HG03175 (cell line): ENCODE data around the gene CCDC107.

ENCODE experiments used
- ATAC-seq: cut with Tn5 transposase; IDR thresholded peaks from one replicate; pipeline ENCODE4 v1.9.1; 2021; ENCODE audit warnings: mild to moderate bottlenecking, moderate library complexity; ENCODE audit not compliant: unreplicated experiment

The CCDC107 gene

GRCh38 chr9:35700031-35700430 is 41.9 kb downstream of the CCDC107 start:
- ATAC-seq = no peak

- ATAC-seq = no peak
Observed at GRCh38 chr9:35700942-35701341, 42.9 kb downstream of the CCDC107 start.

- no peak for ATAC-seq
Observed at GRCh38 chr9:35702696-35703095, 44.6 kb downstream of the CCDC107 start.

GRCh38 chr9:35703906-35704672 is 46.0 kb downstream of the CCDC107 start:
- ATAC-seq = no peak

- ATAC-seq = no peak
Observed at GRCh38 chr9:35705372-35705771, 47.3 kb downstream of the CCDC107 start.

GRCh38 chr9:35705836-35706430 is 47.8 kb downstream of the CCDC107 start:
- ATAC-seq = no peak

- ATAC-seq = no peak
Observed at GRCh38 chr9:35706951-35707350, 48.9 kb downstream of the CCDC107 start.

- ATAC-seq = no peak
Observed at GRCh38 chr9:35708146-35708545, 50.1 kb downstream of the CCDC107 start.

GRCh38 chr9:35710818-35711500 is 52.9 kb downstream of the CCDC107 start:
- ATAC-seq = no peak
